HEK293 (cell line): ENCODE measurements around the gene ALOX5AP.

Experiments used
- CTCF ChIA-PET: fragments of 350-600 bp; formaldehyde crosslinking; extraction: SDS; loops from one replicate; lab custom pipeline; 2021; ENCODE audit warnings: antibody characterized with exemption; lab: Yijun Ruan, JAX
- POLR2A ChIA-PET: fragments of 300-600 bp; formaldehyde crosslinking; extraction: SDS; loops from one replicate; lab custom pipeline; 2020; ENCODE audit warnings: antibody characterized with exemption, inconsistent platforms; lab: Yijun Ruan, JAX
- H3K27ac ChIP-seq: fragments of 200-500 bp; sonication (Bioruptor generic); 2 replicates; pipeline ENCODE4 v1.5.1; 2014; ENCODE audit warnings: low read depth, low read length, control low read depth, inconsistent platforms; ENCODE audit errors: extremely low read depth
- H3K36me3 ChIP-seq, 2 experiments: fragments of 200-500 bp in 1 of 2; sonication (Bioruptor generic) in 1 of 2; 1 replicate in 1 of 2; 2 replicates in 1 of 2; pipeline ENCODE4 v1.5.1; 2014 to 2017; ENCODE audit warnings: inconsistent platforms in 2 of 2, low read length in 2 of 2; ENCODE audit not compliant: control insufficient read depth in 2 of 2, insufficient read depth in 1 of 2
- H3K4me1 ChIP-seq: fragments of 200-500 bp; sonication (Bioruptor generic); 2 replicates; pipeline ENCODE4 v1.5.1; 2014; ENCODE audit warnings: mild to moderate bottlenecking, low read length, inconsistent platforms; ENCODE audit not compliant: control insufficient read depth, insufficient read depth
- H3K4me3 ChIP-seq: 2 replicates; pipeline ENCODE4 v1.5.1; 2011; ENCODE audit warnings: low read depth, mild to moderate bottlenecking, control low read depth, low read length, moderate library complexity
- H3K9me3 ChIP-seq: fragments of 200-500 bp; sonication (Bioruptor generic); 2 replicates; pipeline ENCODE4 v1.5.1; 2014; ENCODE audit warnings: low read depth, low read length, inconsistent platforms; ENCODE audit not compliant: control insufficient read depth, insufficient read depth
- HOXD13 ChIP-seq: sonication (generic); formaldehyde crosslinking; IDR thresholded peaks from 2 replicates; pipeline ENCODE4 v1.8.0; 2022; ENCODE audit warnings: missing genetic modification reagents, borderline replicate concordance
- KLF7 ChIP-seq: fragments of 450-650 bp; formaldehyde crosslinking; IDR thresholded peaks from 2 replicates; pipeline ENCODE4 v1.5.1; 2016; ENCODE audit warnings: missing biosample characterization, missing genetic modification characterization, borderline replicate concordance
- OSR2 ChIP-seq: fragments of 450-650 bp; formaldehyde crosslinking; IDR thresholded peaks from 2 replicates; pipeline ENCODE4 v1.5.1; 2016; ENCODE audit warnings: missing biosample characterization, missing genetic modification characterization
- REST ChIP-seq: fragments of 450-650 bp; formaldehyde crosslinking; IDR thresholded peaks from 2 replicates; pipeline ENCODE4 v1.5.1; 2016; ENCODE audit warnings: missing biosample characterization, missing genetic modification characterization
- ZFP69B ChIP-seq: fragments of 450-650 bp; formaldehyde crosslinking; IDR thresholded peaks from 2 replicates; pipeline ENCODE4 v1.5.1; 2016; ENCODE audit warnings: missing biosample characterization, missing genetic modification characterization
- ZNF146 ChIP-seq: fragments of 450-650 bp; formaldehyde crosslinking; IDR thresholded peaks from 2 replicates; pipeline ENCODE4 v1.5.1; 2016; ENCODE audit warnings: missing biosample characterization, missing genetic modification characterization
- ZNF2 ChIP-seq: fragments of 450-650 bp; formaldehyde crosslinking; IDR thresholded peaks from 2 replicates; pipeline ENCODE4 v1.5.1; 2016; ENCODE audit warnings: missing biosample characterization, missing genetic modification characterization
- ZNF366 ChIP-seq: fragments of 450-650 bp; formaldehyde crosslinking; conservative IDR thresholded peaks from 2 replicates; pipeline ENCODE4 v1.5.1; 2016; ENCODE audit warnings: missing biosample characterization, missing genetic modification characterization
- ZNF473 ChIP-seq: fragments of 450-650 bp; formaldehyde crosslinking; IDR thresholded peaks from 2 replicates; pipeline ENCODE4 v1.5.1; 2017; ENCODE audit warnings: missing biosample characterization, missing genetic modification characterization
- ZNF529 ChIP-seq: fragments of 450-650 bp; formaldehyde crosslinking; IDR thresholded peaks from 2 replicates; pipeline ENCODE4 v1.5.1; 2017; ENCODE audit warnings: missing genetic modification characterization, missing biosample characterization; ENCODE audit not compliant: insufficient replicate concordance
- ZNF560 ChIP-seq: fragments of 450-650 bp; formaldehyde crosslinking; IDR thresholded peaks from 2 replicates; pipeline ENCODE4 v1.5.1; 2017; ENCODE audit warnings: missing biosample characterization, missing genetic modification characterization, borderline replicate concordance
- ZNF571 ChIP-seq: fragments of 450-650 bp; formaldehyde crosslinking; IDR thresholded peaks from 2 replicates; pipeline ENCODE4 v1.5.0; 2017; ENCODE audit warnings: missing biosample characterization, missing genetic modification characterization
- ZNF596 ChIP-seq: fragments of 450-650 bp; IDR thresholded peaks from 2 replicates; pipeline ENCODE4 v1.5.0; 2018; ENCODE audit warnings: missing biosample characterization, mild to moderate bottlenecking, missing genetic modification characterization, moderate library complexity
- ZNF623 ChIP-seq: fragments of 450-650 bp; formaldehyde crosslinking; IDR thresholded peaks from 2 replicates; pipeline ENCODE4 v1.5.1; 2016; ENCODE audit warnings: missing biosample characterization, missing genetic modification characterization
- ZNF624 ChIP-seq: fragments of 450-650 bp; formaldehyde crosslinking; IDR thresholded peaks from 2 replicates; pipeline ENCODE4 v1.5.1; 2017; ENCODE audit warnings: missing biosample characterization, missing genetic modification characterization
- ZNF670 ChIP-seq: fragments of 450-650 bp; formaldehyde crosslinking; IDR thresholded peaks from 2 replicates; pipeline ENCODE4 v1.5.1; 2016; ENCODE audit warnings: missing biosample characterization, missing genetic modification characterization, low read depth
- ZNF707 ChIP-seq: fragments of 450-650 bp; formaldehyde crosslinking; IDR thresholded peaks from 2 replicates; pipeline ENCODE4 v1.5.1; 2016; ENCODE audit warnings: missing biosample characterization, missing genetic modification characterization
- ZNF791 ChIP-seq: fragments of 450-650 bp; formaldehyde crosslinking; IDR thresholded peaks from 2 replicates; pipeline ENCODE4 v1.5.1; 2016; ENCODE audit warnings: missing biosample characterization, missing genetic modification characterization
- TF ChIP-seq, protein P1 (sequence below): fragments of 450-650 bp; formaldehyde crosslinking; IDR thresholded peaks from 2 replicates; pipeline ENCODE4 v1.5.1; 2016; ENCODE audit warnings: missing biosample characterization, missing genetic modification characterization
- TF ChIP-seq, protein P2 (sequence below): fragments of 450-650 bp; formaldehyde crosslinking; IDR thresholded peaks from 2 replicates; pipeline ENCODE4 v1.5.1; 2016; ENCODE audit warnings: missing biosample characterization, missing genetic modification characterization
- TF ChIP-seq, protein P3 (sequence below): IDR thresholded peaks from 2 replicates; pipeline ENCODE4 v1.6.1; 2011; ENCODE audit warnings: mild to moderate bottlenecking, low read depth, low read length, borderline replicate concordance

Gene ALOX5AP

DNA sequence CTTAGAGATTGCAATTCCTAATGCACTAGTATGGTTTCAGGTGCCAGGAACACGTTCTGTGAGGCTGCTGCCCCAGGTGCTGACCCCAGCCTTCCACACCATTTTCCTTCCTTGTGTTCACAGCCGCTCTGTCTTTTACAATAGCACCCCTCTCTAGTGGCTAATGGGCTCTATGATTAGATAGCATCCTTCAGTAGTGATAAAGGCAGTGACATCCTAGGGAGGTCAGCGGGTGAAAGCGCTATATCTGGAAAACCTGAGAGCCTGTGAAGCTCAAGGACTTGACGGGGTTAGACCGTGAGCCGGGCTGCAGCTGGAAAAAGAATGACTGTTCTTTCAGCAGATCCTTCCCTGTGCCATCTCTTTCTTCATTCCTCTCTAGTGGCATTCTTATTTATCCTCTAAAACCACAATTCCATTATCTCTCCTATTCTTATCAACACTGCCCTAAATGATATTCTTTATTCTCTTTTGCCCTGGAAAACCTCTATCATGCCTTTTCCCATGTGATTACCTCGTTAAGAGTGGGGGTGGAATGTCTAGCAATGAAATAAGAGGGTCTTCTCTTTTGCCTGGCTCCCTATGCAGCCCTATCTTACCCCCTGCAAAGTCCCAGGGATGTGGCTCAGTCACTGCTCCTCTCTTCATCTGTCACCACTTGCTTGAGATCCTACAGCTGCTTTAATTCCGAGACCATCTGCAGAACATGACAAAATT is 21.8 kb downstream of the ALOX5AP start:
- Histone ChIP-seq H3K4me1 (0 out of 2 replicates have a peak, but pooled peaks cover 2% of the 10 kb centered on the region), H3K4me3 (no peak overlapping the region), H3K36me3 (no peaks in the 10 kb centered on the region), H3K9me3 (no peaks in the 10 kb centered on the region), H3K27ac (no peak overlapping the region)
- ChIA-PET CTCF (no interaction called here), POLR2A (no interaction called here)
- TF ChIP-seq ZNF146 (tag by site-specific recombination) (no peak), ZNF473 (tag by site-specific recombination) (no peak), HOXD13 (CRISPR knock-in tag) (no peak), ZFP69B (tag by site-specific recombination) (no peak), ZNF624 (tag by site-specific recombination) (no peak), ZNF670 (tag by site-specific recombination) (no peak), OSR2 (tag by site-specific recombination) (no peak), ZNF791 (tag by site-specific recombination) (no peak), REST (tag by site-specific recombination) (no peak), KLF7 (no peak), ZNF623 (no peak), ZNF2 (tag by site-specific recombination) (no peak), ZNF707 (tag by site-specific recombination) (no peak)

- Histone ChIP-seq H3K9me3 (no peaks in the 10 kb centered on the region), H3K36me3 (no peaks in the 10 kb centered on the region), H3K4me1 (0 out of 2 replicates have a peak, but pooled peaks cover 2% of the 10 kb centered on the region), H3K27ac (no peak overlapping the region), H3K4me3 (no peak overlapping the region)
- CTCF ChIA-PET = interaction anchor here (0.6 kb wide), 1 partner anchor 11 kb away, joined by 3 read pairs; no protein-coding TSS in a partner anchor
- TF ChIP-seq ZNF2 (tag by site-specific recombination) (no peak), ZNF560 (no peak), ZNF529 (tag by site-specific recombination) (no peak), ZFP69B (tag by site-specific recombination) (no peak), ZNF596 (tag by site-specific recombination) (no peak), ZNF366 (no peak), ZNF571 (tag by site-specific recombination) (no peak)
- TF ChIP-seq, protein P1, sequence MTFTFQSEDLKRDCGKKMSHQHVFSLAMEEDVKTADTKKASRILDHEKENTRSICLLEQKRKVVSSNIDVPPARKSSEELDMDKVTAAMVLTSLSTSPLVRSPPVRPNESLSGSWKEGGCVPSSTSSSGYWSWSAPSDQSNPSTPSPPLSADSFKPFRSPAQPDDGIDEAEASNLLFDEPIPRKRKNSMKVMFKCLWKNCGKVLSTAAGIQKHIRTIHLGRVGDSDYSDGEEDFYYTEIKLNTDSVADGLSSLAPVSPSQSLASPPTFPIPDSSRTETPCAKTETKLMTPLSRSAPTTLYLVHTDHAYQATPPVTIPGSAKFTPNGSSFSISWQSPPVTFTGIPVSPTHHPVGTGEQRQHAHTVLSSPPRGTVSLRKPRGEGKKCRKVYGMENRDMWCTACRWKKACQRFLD = no peak
- TF ChIP-seq, protein P2, sequence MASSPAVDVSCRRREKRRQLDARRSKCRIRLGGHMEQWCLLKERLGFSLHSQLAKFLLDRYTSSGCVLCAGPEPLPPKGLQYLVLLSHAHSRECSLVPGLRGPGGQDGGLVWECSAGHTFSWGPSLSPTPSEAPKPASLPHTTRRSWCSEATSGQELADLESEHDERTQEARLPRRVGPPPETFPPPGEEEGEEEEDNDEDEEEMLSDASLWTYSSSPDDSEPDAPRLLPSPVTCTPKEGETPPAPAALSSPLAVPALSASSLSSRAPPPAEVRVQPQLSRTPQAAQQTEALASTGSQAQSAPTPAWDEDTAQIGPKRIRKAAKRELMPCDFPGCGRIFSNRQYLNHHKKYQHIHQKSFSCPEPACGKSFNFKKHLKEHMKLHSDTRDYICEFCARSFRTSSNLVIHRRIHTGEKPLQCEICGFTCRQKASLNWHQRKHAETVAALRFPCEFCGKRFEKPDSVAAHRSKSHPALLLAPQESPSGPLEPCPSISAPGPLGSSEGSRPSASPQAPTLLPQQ = no peak
- TF ChIP-seq, protein P3, sequence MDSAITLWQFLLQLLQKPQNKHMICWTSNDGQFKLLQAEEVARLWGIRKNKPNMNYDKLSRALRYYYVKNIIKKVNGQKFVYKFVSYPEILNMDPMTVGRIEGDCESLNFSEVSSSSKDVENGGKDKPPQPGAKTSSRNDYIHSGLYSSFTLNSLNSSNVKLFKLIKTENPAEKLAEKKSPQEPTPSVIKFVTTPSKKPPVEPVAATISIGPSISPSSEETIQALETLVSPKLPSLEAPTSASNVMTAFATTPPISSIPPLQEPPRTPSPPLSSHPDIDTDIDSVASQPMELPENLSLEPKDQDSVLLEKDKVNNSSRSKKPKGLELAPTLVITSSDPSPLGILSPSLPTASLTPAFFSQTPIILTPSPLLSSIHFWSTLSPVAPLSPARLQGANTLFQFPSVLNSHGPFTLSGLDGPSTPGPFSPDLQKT = no peak
- TF ChIP-seq, all 188 proteins: peak for 0
- POLR2A ChIA-PET = no interaction called here
Observed at GRCh38 chr13:30759748-30760147, 24.4 kb downstream of the ALOX5AP start.
